Osteocyte (in vitro differentiated cells): ENCODE data around the gene ISM1. TPM values are rescaled to one million over a fixed set of nuclear protein-coding genes. Genes with fewer than 3 reads are reported as not detected.

Source experiments
- DNase-seq: peaks from one replicate; pipeline ENCODE4 v3.0.0; 2021; ENCODE audit warnings: mixed read lengths; ENCODE audit not compliant: unreplicated experiment; ENCODE audit errors: extremely low spot score
- H3K27ac Mint-ChIP-seq: one replicate; pipeline ENCODE4 v1.8.0; 2021; ENCODE audit warnings: mild to moderate bottlenecking, mixed read lengths; ENCODE audit not compliant: unreplicated experiment
- H3K27me3 Mint-ChIP-seq: one replicate; pipeline ENCODE4 v1.8.0; 2021; ENCODE audit warnings: mixed read lengths; ENCODE audit not compliant: unreplicated experiment
- H3K36me3 Mint-ChIP-seq: one replicate; pipeline ENCODE4 v1.8.0; 2021; ENCODE audit warnings: mixed read lengths; ENCODE audit not compliant: unreplicated experiment
- H3K4me1 Mint-ChIP-seq: one replicate; pipeline ENCODE4 v1.8.0; 2021; ENCODE audit warnings: mixed read lengths; ENCODE audit not compliant: unreplicated experiment
- H3K4me3 Mint-ChIP-seq: one replicate; pipeline ENCODE4 v1.8.0; 2021; ENCODE audit warnings: mild to moderate bottlenecking, moderate library complexity, mixed read lengths; ENCODE audit not compliant: unreplicated experiment
- H3K9me3 Mint-ChIP-seq: one replicate; pipeline ENCODE4 v1.8.0; 2021; ENCODE audit warnings: mixed read lengths; ENCODE audit not compliant: unreplicated experiment
- CTCF ChIP-seq: fragments of 200-600 bp; sonication (generic); IDR thresholded peaks from 2 replicates; pipeline ENCODE4 v1.5.0; 2021; ENCODE audit warnings: antibody characterized with exemption, mild to moderate bottlenecking, moderate library complexity
- total RNA-seq: library from RNA; stranded (reverse); gene quantifications from 2 replicates; pipeline ENCODE4 v1.2.1, GENCODE V29; 2021

Gene ISM1
- total RNA-seq, 1 donor from 2014 or later = 0.21 TPM

- Mint-ChIP-seq H3K9me3 (no peaks in the 10 kb centered on the region), H3K27ac (no peak overlapping the region), H3K4me1 (no peaks in the 10 kb centered on the region), H3K4me3 (no peak overlapping the region), H3K27me3 (peaks cover 2% of the 10 kb centered on the region), H3K36me3 (no peaks in the 10 kb centered on the region)
- no peak for TF ChIP-seq CTCF
- DNase-seq = no peak
Observed at GRCh38 chr20:13283869-13284829, 63.1 kb downstream of the ISM1 start.

GRCh38 chr20:13284830-13285229, 63.8 kb downstream of the ISM1 start:
- no peaks in the 10 kb centered on the region for H3K9me3 Mint-ChIP-seq
- TF ChIP-seq CTCF = no peak
- H3K27me3 Mint-ChIP-seq = peaks cover 2% of the 10 kb centered on the region
- H3K27ac Mint-ChIP-seq = no peak overlapping the region
- no peaks in the 10 kb centered on the region for H3K36me3 Mint-ChIP-seq
- no peaks in the 10 kb centered on the region for H3K4me1 Mint-ChIP-seq
- no peak overlapping the region for H3K4me3 Mint-ChIP-seq
- no peak for DNase-seq

- Mint-ChIP-seq H3K4me1 (no peaks in the 10 kb centered on the region), H3K36me3 (no peaks in the 10 kb centered on the region), H3K4me3 (no peak overlapping the region), H3K27me3 (peaks cover 4% of the 10 kb centered on the region), H3K9me3 (no peaks in the 10 kb centered on the region), H3K27ac (no peak overlapping the region)
- TF ChIP-seq CTCF = no peak
- DNase-seq = no peak
Observed at GRCh38 chr20:13285408-13285807, 64.3 kb downstream of the ISM1 start.

- peaks cover 6% of the 10 kb centered on the region for H3K27me3 Mint-ChIP-seq
- H3K4me1 Mint-ChIP-seq = no peaks in the 10 kb centered on the region
- TF ChIP-seq CTCF = no peak
- no peaks in the 10 kb centered on the region for H3K36me3 Mint-ChIP-seq
- DNase-seq = no peak
- H3K4me3 Mint-ChIP-seq = no peak overlapping the region
- H3K27ac Mint-ChIP-seq = no peak overlapping the region
- no peaks in the 10 kb centered on the region for H3K9me3 Mint-ChIP-seq
Observed at GRCh38 chr20:13286052-13286451, 65.0 kb downstream of the ISM1 start.

DNA sequence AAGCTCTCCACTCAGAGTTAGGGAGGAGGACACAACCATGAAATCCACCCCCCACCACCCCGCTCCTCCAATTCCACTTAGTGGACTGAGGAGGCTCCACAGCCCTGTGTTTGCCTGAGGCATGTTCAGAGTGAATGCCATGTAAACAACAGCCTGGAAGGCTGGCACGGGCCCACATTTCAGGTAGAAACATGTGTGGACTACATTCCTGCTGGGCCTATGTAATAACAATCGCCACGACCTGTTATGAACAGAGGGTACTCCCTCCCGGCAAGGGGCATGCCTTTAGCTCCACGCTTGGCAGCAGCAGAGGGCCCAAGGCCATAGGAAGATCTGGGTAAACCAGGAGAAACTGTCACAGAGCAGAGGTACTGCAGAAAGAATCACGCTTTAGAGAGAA, 65.5 kb downstream of the ISM1 start:
- Mint-ChIP-seq H3K36me3 (no peaks in the 10 kb centered on the region), H3K4me3 (no peak overlapping the region), H3K27me3 (peaks cover 8% of the 10 kb centered on the region), H3K9me3 (no peaks in the 10 kb centered on the region), H3K4me1 (no peaks in the 10 kb centered on the region), H3K27ac (no peak overlapping the region)
- no peak for DNase-seq
- TF ChIP-seq CTCF = no peak
